Activated CD4-positive, alpha-beta T cell treated with anti-CD3 and anti-CD28 coated beads, Interleukin-2, amount 50 U/mL, for 24 hours (primary cell): ENCODE results near the gene DOK6.

ENCODE experiments used
- DNase-seq, 2 donors: peaks; one replicate each; pipeline ENCODE4 v3.0.0-alpha.2; 2020; ENCODE audit warnings: low read depth in 1 of 2, low spot score in 1 of 2

The DOK6 gene

GRCh38 chr18:69895066-69896047, 494.7 kb downstream of the DOK6 start:
- DNase-seq: no peak

DNA sequence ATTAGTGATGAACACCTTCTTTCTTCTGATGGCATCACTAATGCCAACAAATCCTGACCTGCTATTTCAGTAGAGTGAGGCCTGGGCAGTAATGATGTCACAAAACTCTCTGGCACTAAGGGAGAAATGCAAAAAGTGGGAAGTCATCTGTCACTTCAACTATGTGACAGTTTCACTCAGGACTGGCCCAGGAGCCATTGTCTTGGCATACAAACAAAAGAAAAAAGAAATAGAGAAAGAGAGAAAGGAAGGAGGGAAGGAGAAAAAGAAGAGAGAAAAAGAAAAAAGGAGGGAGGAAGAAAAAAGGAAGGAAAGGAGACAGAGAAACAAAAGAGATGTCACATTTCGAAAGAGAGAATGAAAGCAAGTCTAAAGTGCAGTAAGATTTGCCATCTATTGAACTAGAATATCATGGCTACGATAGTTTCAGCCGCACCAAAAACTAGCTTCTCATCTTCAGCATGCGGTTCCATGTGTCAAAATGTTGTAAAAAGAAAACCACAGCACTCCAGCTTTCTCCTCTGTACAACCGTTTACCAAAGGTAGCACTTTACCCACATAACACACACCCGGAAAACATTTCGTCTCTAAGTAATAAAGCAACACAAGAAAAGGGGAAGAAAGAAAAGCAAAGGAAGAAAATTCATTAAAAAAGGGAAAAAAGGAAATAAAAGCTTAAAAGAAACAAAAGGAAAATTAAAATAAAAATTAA, 496.9 kb downstream of the DOK6 start:
- peak in 1 of 2 donors; percentile 46 for DNase-seq

- peak in 1 of 2 donors; percentile 35 for DNase-seq
These were observed 497.7 kb downstream of the DOK6 start for GRCh38 chr18:69898241-69898861.
